SJSA1 (cell line): ENCODE measurements around the gene ARL11. TPM values are rescaled to one million over a fixed set of nuclear protein-coding genes. Genes with fewer than 3 reads are reported as not detected.

Experiments
- DNase-seq, 2 experiments: peaks; one replicate each; pipeline ENCODE4 v3.0.0-alpha.2; 2015 to 2020; ENCODE audit warnings: low spot score in 2 of 2, low read depth in 1 of 2
- H3K27ac ChIP-seq: fragments of 250-450 bp; sonication (Bioruptor Pico); 2 replicates; pipeline ENCODE4 v1.5.1; 2020; ENCODE audit warnings: mild to moderate bottlenecking, moderate library complexity
- H3K27me3 ChIP-seq: fragments of 250-450 bp; sonication (Bioruptor Pico); replicated peaks from 2 replicates; pipeline ENCODE4 v1.5.1; 2020; ENCODE audit warnings: mild to moderate bottlenecking, moderate library complexity
- H3K36me3 ChIP-seq: fragments of 250-450 bp; sonication (Bioruptor Pico); 2 replicates; pipeline ENCODE4 v1.5.1; 2020; ENCODE audit warnings: mild to moderate bottlenecking
- H3K4me1 ChIP-seq: fragments of 250-450 bp; sonication (Bioruptor Pico); replicated peaks from 2 replicates; pipeline ENCODE4 v1.6.1; 2021; ENCODE audit warnings: mild to moderate bottlenecking
- H3K4me3 ChIP-seq: fragments of 250-450 bp; sonication (Bioruptor Pico); 2 replicates; pipeline ENCODE4 v1.5.1; 2020; ENCODE audit warnings: mild to moderate bottlenecking
- H3K9me3 ChIP-seq: fragments of 250-450 bp; sonication (Bioruptor Pico); replicated peaks from 2 replicates; pipeline ENCODE4 v1.5.1; 2020; ENCODE audit warnings: mild to moderate bottlenecking
- total RNA-seq: library from RNA; depleted of rRNA; stranded (reverse); fragments of >200 nt; shearing (Covaris generic); gene quantifications from 2 replicates; pipeline ENCODE4 v1.2.3, GENCODE V29; 2014

ARL11 gene
- total RNA-seq, 1 experiment from 2014 or later, result 0.03 TPM

- H3K4me1 ChIP-seq, result peaks cover 9% of the 10 kb centered on the region
- H3K9me3 ChIP-seq, result no peaks in the 10 kb centered on the region
- H3K4me3 ChIP-seq, result no peak overlapping the region
- H3K36me3 ChIP-seq, result no peaks in the 10 kb centered on the region
- no peak overlapping the region for H3K27ac ChIP-seq
- peak in 1 of 2 experiments; percentile 18 for DNase-seq
- no peaks in the 10 kb centered on the region for H3K27me3 ChIP-seq
These were observed 21.1 kb downstream of the ARL11 start for GRCh38 chr13:49649244-49649962.

- no peaks in the 10 kb centered on the region for H3K9me3 ChIP-seq
- no peak overlapping the region for H3K27ac ChIP-seq
- H3K4me3 ChIP-seq, result no peak overlapping the region
- peaks cover 9% of the 10 kb centered on the region for H3K4me1 ChIP-seq
- DNase-seq, result no peak
- H3K36me3 ChIP-seq, result no peaks in the 10 kb centered on the region
- no peaks in the 10 kb centered on the region for H3K27me3 ChIP-seq
These were observed 21.6 kb downstream of the ARL11 start for GRCh38 chr13:49649963-49650312.

DNA sequence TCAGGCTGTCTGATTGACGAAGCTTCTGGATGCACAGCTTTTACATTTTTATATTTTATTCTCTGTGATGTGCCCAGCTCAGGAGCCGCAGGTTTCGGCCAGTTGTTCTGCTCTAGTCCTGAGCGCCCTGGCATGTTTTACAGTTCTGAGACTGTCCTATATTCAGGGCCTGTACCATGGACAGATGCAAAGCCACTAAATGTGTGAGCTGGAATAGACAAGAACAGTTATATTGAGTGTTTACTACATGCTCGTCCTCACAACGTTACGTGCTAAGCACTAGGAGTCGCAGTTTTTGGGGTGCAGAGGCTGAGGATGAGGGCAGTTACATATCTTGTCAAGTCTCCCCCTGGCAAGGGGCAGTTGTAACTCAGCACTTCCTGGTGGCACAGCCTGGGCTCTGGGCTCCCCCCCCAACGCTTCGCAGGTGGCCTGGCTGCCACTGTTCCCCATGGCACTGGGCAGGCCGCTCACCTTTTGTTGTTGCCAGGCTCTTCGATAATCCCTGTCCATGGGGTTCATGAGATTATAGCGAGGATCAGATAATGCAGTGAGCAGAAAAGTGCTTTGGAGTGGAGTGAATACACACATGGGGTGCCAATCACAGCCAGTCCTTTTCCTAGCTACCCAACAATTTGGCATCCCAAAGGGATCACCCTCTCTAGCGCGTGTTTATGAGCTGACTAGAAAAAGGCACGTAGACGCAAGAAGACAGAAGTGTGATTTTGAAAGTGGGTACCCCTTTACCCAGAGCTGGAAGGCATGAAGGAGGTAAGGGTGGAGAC, 23.5 kb downstream of the ARL11 start:
- no peaks in the 10 kb centered on the region for H3K9me3 ChIP-seq
- no peak overlapping the region for H3K27ac ChIP-seq
- no peak overlapping the region for H3K4me3 ChIP-seq
- peaks cover 9% of the 10 kb centered on the region for H3K4me1 ChIP-seq
- no peaks in the 10 kb centered on the region for H3K36me3 ChIP-seq
- DNase-seq, result no peak
- no peaks in the 10 kb centered on the region for H3K27me3 ChIP-seq

DNA sequence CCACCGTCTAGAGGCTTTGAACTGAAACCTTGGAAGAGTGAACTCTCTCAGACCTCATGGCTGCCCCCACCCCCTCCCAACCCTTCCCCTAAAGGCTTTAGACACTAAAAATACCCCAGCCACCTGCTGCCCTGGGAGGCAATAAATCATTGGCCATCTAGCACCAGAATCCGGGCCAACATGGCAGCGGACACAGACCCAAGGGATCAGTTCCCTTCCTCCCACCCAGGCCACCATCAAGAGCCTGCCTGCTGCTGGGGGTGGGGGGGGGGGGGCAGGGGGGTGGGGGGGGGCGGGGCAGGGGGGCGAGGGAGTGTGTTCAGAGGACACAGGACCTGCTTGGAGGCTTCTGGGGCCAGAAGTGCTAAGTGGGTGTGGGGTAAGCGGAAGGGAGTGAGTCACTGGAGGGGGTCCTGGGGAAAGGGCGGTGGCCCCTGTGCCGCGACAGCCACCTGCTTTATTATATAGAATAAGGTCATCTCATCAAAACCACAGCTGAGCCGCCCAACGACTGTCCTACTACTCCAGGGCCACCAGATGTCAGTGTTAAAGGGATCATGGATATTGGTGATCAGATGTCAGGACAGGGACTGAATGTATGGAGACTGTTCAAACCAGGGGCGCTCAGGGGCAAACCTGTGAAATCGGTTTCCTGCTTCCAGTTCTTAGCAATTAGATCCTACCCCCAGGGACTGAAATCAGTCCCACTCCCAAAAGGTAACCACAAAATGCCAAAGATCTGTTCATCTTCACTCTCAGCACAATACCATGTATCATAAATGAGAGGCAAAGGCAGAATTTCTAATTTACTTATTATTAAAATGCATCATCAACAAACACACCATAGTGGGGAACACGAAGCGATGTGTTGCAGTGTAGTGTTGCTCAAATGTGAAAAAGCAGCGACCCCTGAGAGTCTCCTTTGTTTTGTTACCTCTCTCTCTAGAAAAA, 24.3 kb downstream of the ARL11 start:
- Histone ChIP-seq H3K4me3 (no peak overlapping the region), H3K36me3 (no peaks in the 10 kb centered on the region), H3K9me3 (no peaks in the 10 kb centered on the region), H3K27ac (no peak overlapping the region), H3K4me1 (peaks cover 9% of the 10 kb centered on the region), H3K27me3 (no peaks in the 10 kb centered on the region)
- DNase-seq, result no peak

- H3K36me3 ChIP-seq, result no peaks in the 10 kb centered on the region
- H3K9me3 ChIP-seq, result no peaks in the 10 kb centered on the region
- H3K27ac ChIP-seq, result no peak overlapping the region
- no peaks in the 10 kb centered on the region for H3K27me3 ChIP-seq
- H3K4me3 ChIP-seq, result no peak overlapping the region
- peaks cover 9% of the 10 kb centered on the region for H3K4me1 ChIP-seq
- no peak for DNase-seq
These were observed 25.2 kb downstream of the ARL11 start for GRCh38 chr13:49653478-49653877.

DNA sequence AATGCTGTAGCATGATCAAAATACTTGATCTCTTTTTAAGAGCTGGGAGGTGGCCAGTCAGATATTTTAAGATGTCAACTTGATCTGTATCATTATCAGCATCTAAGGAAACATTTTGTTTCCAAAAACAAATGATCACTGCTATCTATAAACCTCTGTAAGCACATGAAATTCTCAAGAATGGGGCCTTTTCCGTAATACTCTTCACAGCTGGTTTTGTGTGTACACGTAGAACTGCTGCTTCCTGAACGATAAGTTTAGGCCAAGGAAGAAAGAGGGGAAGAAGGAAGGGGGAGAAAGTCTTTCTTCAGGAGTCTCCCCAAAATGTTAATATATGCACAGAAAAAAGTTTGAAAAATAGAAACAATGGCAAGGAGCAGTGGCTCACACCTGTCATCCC, 25.7 kb downstream of the ARL11 start:
- no peak overlapping the region for H3K27ac ChIP-seq
- no peaks in the 10 kb centered on the region for H3K27me3 ChIP-seq
- DNase-seq, result no peak
- H3K9me3 ChIP-seq, result no peaks in the 10 kb centered on the region
- H3K4me1 ChIP-seq, result peaks cover 9% of the 10 kb centered on the region
- no peak overlapping the region for H3K4me3 ChIP-seq
- H3K36me3 ChIP-seq, result no peaks in the 10 kb centered on the region

GRCh38 chr13:49655906-49656305, 27.6 kb downstream of the ARL11 start:
- no peaks in the 10 kb centered on the region for H3K9me3 ChIP-seq
- DNase-seq, result no peak
- no peaks in the 10 kb centered on the region for H3K27me3 ChIP-seq
- H3K4me1 ChIP-seq, result no peaks in the 10 kb centered on the region
- H3K36me3 ChIP-seq, result no peaks in the 10 kb centered on the region
- no peak overlapping the region for H3K27ac ChIP-seq
- H3K4me3 ChIP-seq, result no peak overlapping the region

GRCh38 chr13:49657241-49657641, 28.9 kb downstream of the ARL11 start:
- H3K27ac ChIP-seq, result no peak overlapping the region
- no peaks in the 10 kb centered on the region for H3K9me3 ChIP-seq
- no peaks in the 10 kb centered on the region; the same call in 1 of the 2 replicates for H3K36me3 ChIP-seq
- no peaks in the 10 kb centered on the region for H3K27me3 ChIP-seq
- DNase-seq, result no peak
- H3K4me1 ChIP-seq, result no peaks in the 10 kb centered on the region
- no peak overlapping the region for H3K4me3 ChIP-seq

DNA sequence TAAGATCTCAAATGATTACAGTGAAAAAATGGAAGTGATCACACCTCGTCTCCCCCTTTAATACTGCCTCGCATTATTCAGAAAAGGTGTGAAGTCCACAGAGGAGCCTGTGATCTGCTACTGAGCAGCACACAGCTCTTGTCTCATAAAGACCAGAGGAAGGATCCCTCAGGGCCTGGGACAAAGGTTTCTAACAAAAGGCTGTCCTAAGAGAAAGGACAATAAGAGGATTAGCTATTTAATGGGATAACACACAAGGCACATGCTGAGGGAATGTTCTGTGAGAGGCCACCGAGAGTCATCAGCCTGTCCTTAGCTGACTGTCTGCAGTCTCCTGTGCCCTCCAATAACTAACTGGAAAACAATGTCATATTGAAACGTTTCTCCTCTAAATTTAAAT, 36.3 kb downstream of the ARL11 start:
- Histone ChIP-seq H3K27ac (no peak overlapping the region), H3K27me3 (no peaks in the 10 kb centered on the region), H3K4me3 (no peak overlapping the region), H3K36me3 (peaks cover 11% of the 10 kb centered on the region), H3K9me3 (no peaks in the 10 kb centered on the region), H3K4me1 (no peaks in the 10 kb centered on the region)
- DNase-seq, result no peak

DNA sequence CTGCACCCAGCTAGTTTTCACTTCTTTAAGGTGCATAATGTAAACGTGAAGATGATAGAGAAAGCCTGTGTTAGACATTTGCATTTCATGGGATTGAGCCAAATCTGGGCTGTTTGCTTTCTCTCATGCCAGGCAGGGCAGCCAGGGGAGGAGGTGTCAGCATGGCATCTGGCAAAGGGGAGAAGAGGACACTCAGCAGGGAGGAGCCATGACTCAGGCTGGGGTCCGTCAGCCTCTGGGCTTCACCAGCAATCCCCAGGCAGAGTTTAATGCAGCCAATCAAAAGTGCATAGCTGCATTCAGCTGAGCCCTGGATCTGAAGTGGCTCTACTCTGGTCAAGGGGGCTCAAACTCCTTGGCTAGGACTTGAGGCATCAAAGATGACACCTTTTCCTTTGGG, 39.5 kb downstream of the ARL11 start:
- no peaks in the 10 kb centered on the region for H3K4me1 ChIP-seq
- H3K27me3 ChIP-seq, result no peaks in the 10 kb centered on the region
- no peak overlapping the region for H3K27ac ChIP-seq
- no peak overlapping the region for H3K4me3 ChIP-seq
- peaks cover 11% of the 10 kb centered on the region for H3K36me3 ChIP-seq
- H3K9me3 ChIP-seq, result no peaks in the 10 kb centered on the region
- no peak for DNase-seq

DNA sequence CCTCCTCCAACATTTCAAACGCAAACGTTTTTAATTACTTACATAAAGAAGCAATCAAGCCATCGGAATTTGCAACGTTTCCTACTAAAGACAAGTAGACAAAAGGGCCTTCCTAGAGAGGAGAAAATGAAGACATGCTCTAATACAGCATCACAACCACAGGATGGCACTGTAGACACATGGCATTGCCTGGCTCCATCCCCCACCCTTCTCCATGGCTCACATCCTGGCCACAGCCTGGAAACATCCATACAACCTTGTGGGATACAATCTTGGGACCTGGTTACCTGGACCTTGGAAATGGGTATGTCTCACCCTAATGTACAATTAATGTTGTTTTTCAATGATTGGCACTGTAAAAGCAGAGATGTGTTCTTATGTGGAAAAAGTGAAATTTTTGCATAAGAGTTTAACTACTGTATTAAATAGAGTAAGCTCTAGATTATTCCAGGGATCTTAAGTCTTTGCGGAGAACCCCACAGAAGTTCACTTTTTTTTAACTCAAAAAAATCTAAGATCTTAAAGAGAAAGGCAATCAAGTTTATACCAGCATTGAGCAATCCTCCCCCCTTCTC, 41.5 kb downstream of the ARL11 start:
- H3K4me1 ChIP-seq, result no peaks in the 10 kb centered on the region
- no peaks in the 10 kb centered on the region for H3K27me3 ChIP-seq
- peak; percentile 58 to 68 for DNase-seq
- H3K4me3 ChIP-seq, result no peak overlapping the region
- H3K9me3 ChIP-seq, result no peaks in the 10 kb centered on the region
- peaks cover 8% of the 10 kb centered on the region; the same call in 1 of the 2 replicates for H3K36me3 ChIP-seq
- no peak overlapping the region for H3K27ac ChIP-seq

DNA sequence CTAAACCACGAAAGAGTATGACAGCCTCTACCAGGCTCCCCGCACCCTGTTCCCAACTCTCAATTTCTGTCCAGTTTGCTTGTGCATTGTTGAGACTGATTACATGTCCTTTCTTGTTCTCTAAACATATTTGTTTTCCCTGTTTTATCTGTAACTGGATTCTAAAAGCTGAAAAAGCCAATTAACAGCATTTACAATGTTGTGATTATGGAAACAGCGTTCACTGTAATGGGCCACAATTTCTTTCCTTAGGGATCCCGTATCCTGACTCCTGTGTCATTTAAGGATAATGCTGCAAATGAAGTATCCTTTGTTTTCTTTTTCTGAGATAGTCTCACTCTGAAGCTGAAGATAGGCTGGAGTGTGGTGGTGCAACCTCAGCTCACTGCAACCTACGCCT, 42.5 kb downstream of the ARL11 start:
- H3K27ac ChIP-seq, result no peak overlapping the region

GRCh38 chr13:49676581-49677298, 48.4 kb downstream of the ARL11 start:
- H3K9me3 ChIP-seq, result no peaks in the 10 kb centered on the region
- H3K27ac ChIP-seq, result no peak overlapping the region
- no peaks in the 10 kb centered on the region for H3K27me3 ChIP-seq
- H3K4me1 ChIP-seq, result peaks cover under 1% of the 10 kb centered on the region; the same call in 1 of the 2 replicates
- H3K4me3 ChIP-seq, result no peak overlapping the region
- no peak for DNase-seq
- peaks cover 14% of the 10 kb centered on the region for H3K36me3 ChIP-seq

More for the DNA sequence above, 42.5 kb downstream of the ARL11 start:
- Histone ChIP-seq H3K4me3 (no peak overlapping the region), H3K4me1 (no peaks in the 10 kb centered on the region), H3K27me3 (no peaks in the 10 kb centered on the region), H3K9me3 (no peaks in the 10 kb centered on the region), H3K36me3 (peaks cover 13% of the 10 kb centered on the region; the same call in 1 of the 2 replicates)
- no peak for DNase-seq
